IPS-20b (cell line): ENCODE results near the gene DTX3L.

Experiments
- H3K27ac ChIP-seq: one replicate; pipeline ENCODE4 v1.5.1; 2013; ENCODE audit warnings: low read length
- H3K27me3 ChIP-seq: 2 replicates; pipeline ENCODE4 v1.6.1; 2013; ENCODE audit warnings: mild to moderate bottlenecking, low read length, inconsistent platforms; ENCODE audit not compliant: insufficient read depth
- H3K36me3 ChIP-seq: 2 replicates; pipeline ENCODE4 v1.6.1; 2013; ENCODE audit warnings: low read depth, mild to moderate bottlenecking, inconsistent platforms, low read length, moderate library complexity; ENCODE audit not compliant: insufficient read depth
- H3K4me1 ChIP-seq: 2 replicates; pipeline ENCODE4 v1.6.1; 2013; ENCODE audit warnings: mild to moderate bottlenecking, control low read depth, inconsistent platforms, low read length, moderate library complexity; ENCODE audit not compliant: insufficient read depth
- H3K4me3 ChIP-seq: 2 replicates; pipeline ENCODE4 v1.5.1; 2013; ENCODE audit warnings: mild to moderate bottlenecking, low read length, inconsistent platforms
- H3K9ac ChIP-seq: 2 replicates; pipeline ENCODE4 v1.6.1; 2013; ENCODE audit warnings: low read depth, mild to moderate bottlenecking, inconsistent platforms, low read length, moderate library complexity
- H3K9me3 ChIP-seq: 2 replicates; pipeline ENCODE4 v1.6.1; 2013; ENCODE audit warnings: mild to moderate bottlenecking, low read depth, low read length, inconsistent platforms; ENCODE audit not compliant: insufficient read depth

Gene DTX3L

GRCh38 chr3:122564155-122564912 lies at the start of gene DTX3L, which contains the start of gene PARP9:
DTX3L (plus strand) TSS chr3:122564338; CDS start chr3:122564427, 89 bp downstream.
PARP9 (minus strand) TSS chr3:122564300; CDS start chr3:122559620, 4,680 bp downstream.
- Histone ChIP-seq H3K27ac (no peak within 1 kb of the TSS), H3K9me3 (no peaks in the 10 kb centered on the region), H3K27me3 (peaks cover 19% of the 10 kb centered on the region; the same call in 1 of the 2 replicates), H3K9ac (peak within 1 kb of the TSS; percentile 71; the same call in 1 of the 2 replicates), H3K4me1 (peaks cover 4% of the 10 kb centered on the region; the same call in 1 of the 2 replicates), H3K4me3 (peak within 1 kb of the TSS; percentile 79), H3K36me3 (no peaks in the 10 kb centered on the region)

- Histone ChIP-seq H3K36me3 (no peaks in the 10 kb centered on the region), H3K9ac (no peak overlapping the region), H3K9me3 (no peaks in the 10 kb centered on the region), H3K4me1 (peaks cover 13% of the 10 kb centered on the region), H3K27me3 (no peaks in the 10 kb centered on the region), H3K27ac (no peak overlapping the region), H3K4me3 (peak overlapping the region; percentile 81)
Measured at GRCh38 chr3:122515020-122515468, 49.1 kb upstream of the DTX3L start.

GRCh38 chr3:122515870-122516269 lies 48.3 kb upstream of the DTX3L start:
- H3K27ac ChIP-seq, result no peak overlapping the region
- H3K27me3 ChIP-seq, result no peaks in the 10 kb centered on the region
- no peak overlapping the region for H3K9ac ChIP-seq
- H3K9me3 ChIP-seq, result no peaks in the 10 kb centered on the region
- no peak overlapping the region for H3K4me3 ChIP-seq
- H3K4me1 ChIP-seq, result peaks cover 9% of the 10 kb centered on the region
- H3K36me3 ChIP-seq, result no peaks in the 10 kb centered on the region

- peaks cover 9% of the 10 kb centered on the region; the same call in 1 of the 2 replicates for H3K4me1 ChIP-seq
- H3K4me3 ChIP-seq, result no peak overlapping the region
- H3K36me3 ChIP-seq, result no peaks in the 10 kb centered on the region
- H3K27me3 ChIP-seq, result no peaks in the 10 kb centered on the region
- no peak overlapping the region for H3K27ac ChIP-seq
- no peaks in the 10 kb centered on the region for H3K9me3 ChIP-seq
- no peak overlapping the region for H3K9ac ChIP-seq
Measured at GRCh38 chr3:122516846-122517360, 47.2 kb upstream of the DTX3L start.

GRCh38 chr3:122519693-122520092 lies 44.4 kb upstream of the DTX3L start:
- no peak overlapping the region for H3K9ac ChIP-seq
- H3K27me3 ChIP-seq, result no peaks in the 10 kb centered on the region
- no peak overlapping the region for H3K4me3 ChIP-seq
- no peaks in the 10 kb centered on the region for H3K9me3 ChIP-seq
- no peaks in the 10 kb centered on the region for H3K4me1 ChIP-seq
- H3K36me3 ChIP-seq, result no peaks in the 10 kb centered on the region
- H3K27ac ChIP-seq, result no peak overlapping the region

- Histone ChIP-seq H3K9me3 (no peaks in the 10 kb centered on the region), H3K4me1 (no peaks in the 10 kb centered on the region), H3K27ac (no peak overlapping the region), H3K36me3 (no peaks in the 10 kb centered on the region), H3K27me3 (no peaks in the 10 kb centered on the region), H3K4me3 (no peak overlapping the region), H3K9ac (no peak overlapping the region)
Measured at GRCh38 chr3:122520861-122521260, 43.3 kb upstream of the DTX3L start.

GRCh38 chr3:122523317-122523716 lies 40.8 kb upstream of the DTX3L start:
- Histone ChIP-seq H3K9me3 (no peaks in the 10 kb centered on the region), H3K9ac (no peak overlapping the region), H3K27me3 (no peaks in the 10 kb centered on the region), H3K4me1 (no peaks in the 10 kb centered on the region), H3K27ac (no peak overlapping the region), H3K36me3 (no peaks in the 10 kb centered on the region), H3K4me3 (no peak overlapping the region)

- H3K4me3 ChIP-seq, result no peak overlapping the region
- H3K27me3 ChIP-seq, result no peaks in the 10 kb centered on the region
- H3K4me1 ChIP-seq, result peaks cover under 1% of the 10 kb centered on the region; the same call in 1 of the 2 replicates
- no peak overlapping the region for H3K9ac ChIP-seq
- no peaks in the 10 kb centered on the region for H3K9me3 ChIP-seq
- H3K36me3 ChIP-seq, result no peaks in the 10 kb centered on the region
- H3K27ac ChIP-seq, result no peak overlapping the region
Measured at GRCh38 chr3:122530164-122530563, 34.0 kb upstream of the DTX3L start.

GRCh38 chr3:122533480-122533879 lies 30.7 kb upstream of the DTX3L start:
- no peaks in the 10 kb centered on the region for H3K36me3 ChIP-seq
- H3K27ac ChIP-seq, result no peak overlapping the region
- peaks cover 24% of the 10 kb centered on the region for H3K4me1 ChIP-seq
- no peaks in the 10 kb centered on the region for H3K9me3 ChIP-seq
- H3K4me3 ChIP-seq, result no peak overlapping the region
- no peaks in the 10 kb centered on the region for H3K27me3 ChIP-seq
- no peak overlapping the region for H3K9ac ChIP-seq

- peaks cover 24% of the 10 kb centered on the region for H3K4me1 ChIP-seq
- no peaks in the 10 kb centered on the region for H3K9me3 ChIP-seq
- H3K27ac ChIP-seq, result no peak overlapping the region
- H3K36me3 ChIP-seq, result no peaks in the 10 kb centered on the region
- no peak overlapping the region for H3K4me3 ChIP-seq
- H3K9ac ChIP-seq, result no peak overlapping the region
- H3K27me3 ChIP-seq, result no peaks in the 10 kb centered on the region
Measured at GRCh38 chr3:122533931-122534334, 30.2 kb upstream of the DTX3L start.

GRCh38 chr3:122535964-122536631 lies 28.0 kb upstream of the DTX3L start:
- peak overlapping the region; percentile 31; the same call in 1 of the 2 replicates for H3K4me3 ChIP-seq
- H3K27me3 ChIP-seq, result no peaks in the 10 kb centered on the region
- peak overlapping the region; percentile 10; the same call in 1 of the 2 replicates for H3K9ac ChIP-seq
- peaks cover 24% of the 10 kb centered on the region for H3K4me1 ChIP-seq
- no peaks in the 10 kb centered on the region for H3K9me3 ChIP-seq
- no peaks in the 10 kb centered on the region for H3K36me3 ChIP-seq
- H3K27ac ChIP-seq, result no peak overlapping the region
